HG03342 (cell line): ENCODE measurements around the gene ZNF418.
"Not testable (repeated sequence)": the region's sequence is repeated elsewhere in the genome, so short reads cannot be mapped to it uniquely, and the experiment has no call there.

Source experiments
- ATAC-seq: cut with Tn5 transposase; IDR thresholded peaks from one replicate; pipeline ENCODE4 v1.9.1; 2021; ENCODE audit warnings: mild to moderate bottlenecking, moderate library complexity; ENCODE audit not compliant: unreplicated experiment

ZNF418 gene

DNA sequence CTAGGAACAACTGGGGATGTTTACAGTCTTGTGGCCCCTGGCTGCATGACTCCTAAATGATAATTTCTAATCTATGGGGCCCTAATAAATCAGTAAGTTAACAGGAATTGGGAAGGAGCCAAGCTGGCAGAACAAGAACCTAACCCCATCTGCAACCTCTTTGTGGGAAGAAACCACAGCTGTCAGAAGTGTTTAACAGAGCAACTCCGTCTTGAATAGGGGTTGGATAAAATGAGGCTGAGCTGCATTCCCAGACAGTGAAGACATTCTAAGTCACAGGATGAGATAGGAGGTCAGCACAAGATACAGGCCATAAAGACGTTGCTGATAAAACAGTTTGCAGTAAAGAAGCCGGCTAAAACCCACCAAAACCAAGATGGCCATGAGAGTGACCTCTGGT is 44.5 kb downstream of the ZNF418 start:
- not testable (repeated sequence) for ATAC-seq

DNA sequence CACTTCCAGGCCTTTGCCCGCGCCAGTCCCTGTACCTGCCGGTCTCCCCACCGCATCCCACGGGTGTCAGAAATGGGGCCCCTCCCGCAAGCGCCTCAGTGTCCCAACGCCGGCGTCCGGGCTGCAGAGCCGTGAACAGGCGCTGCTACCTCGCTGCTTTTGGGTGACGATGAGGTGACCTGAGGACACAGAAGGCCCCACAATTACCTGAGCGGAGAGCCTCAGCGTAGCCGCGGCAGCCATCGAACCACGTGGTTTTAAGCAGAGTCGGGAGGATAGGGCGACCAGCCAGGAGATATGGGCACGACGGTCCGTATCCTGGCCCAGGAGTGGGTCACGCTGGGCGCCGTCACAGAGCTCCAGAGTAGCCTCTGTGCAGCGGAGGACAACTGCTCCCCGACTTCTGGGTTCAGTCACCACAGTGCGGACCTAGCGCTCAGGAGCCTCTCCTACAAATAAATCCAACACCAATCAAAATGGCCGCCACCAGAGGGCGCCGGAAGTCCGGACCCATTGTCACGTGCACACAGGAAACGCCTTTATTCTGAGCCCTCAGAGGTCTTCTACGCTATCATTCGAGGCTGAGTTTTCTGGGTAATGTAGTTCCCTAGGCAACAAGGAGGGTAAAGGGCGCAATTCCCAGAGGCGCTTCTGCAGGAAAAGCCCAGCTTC is 46.5 kb downstream of the ZNF418 start, which contains the start of gene ZNF814:
ZNF814 (minus strand) TSS at position 478 of the 672 bp plus-strand sequence; CDS start at position 243, 235 bp downstream.
- ATAC-seq, result peak; percentile 84

DNA sequence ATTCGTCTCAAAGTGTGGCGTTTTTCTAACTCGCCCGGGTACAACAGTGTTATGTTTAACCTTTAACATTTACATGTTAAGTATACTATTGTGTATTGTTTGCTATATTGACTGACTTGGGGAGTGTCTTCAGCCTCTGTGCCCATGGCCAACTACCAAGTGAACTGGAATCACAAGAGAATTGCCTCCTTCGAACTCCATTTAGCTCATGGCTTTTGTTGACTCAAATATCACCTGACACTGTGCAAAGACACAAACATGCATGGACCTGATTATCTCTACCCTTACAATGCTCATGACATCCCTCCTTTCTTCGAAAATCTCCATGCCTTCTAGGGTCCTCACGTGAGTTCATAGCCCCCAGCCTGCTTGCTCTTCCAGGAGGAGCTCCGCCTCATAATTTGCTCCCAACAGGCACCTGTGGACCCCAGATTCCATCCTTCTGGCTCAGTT is 47.1 kb downstream of the ZNF418 start:
- no peak for ATAC-seq

DNA sequence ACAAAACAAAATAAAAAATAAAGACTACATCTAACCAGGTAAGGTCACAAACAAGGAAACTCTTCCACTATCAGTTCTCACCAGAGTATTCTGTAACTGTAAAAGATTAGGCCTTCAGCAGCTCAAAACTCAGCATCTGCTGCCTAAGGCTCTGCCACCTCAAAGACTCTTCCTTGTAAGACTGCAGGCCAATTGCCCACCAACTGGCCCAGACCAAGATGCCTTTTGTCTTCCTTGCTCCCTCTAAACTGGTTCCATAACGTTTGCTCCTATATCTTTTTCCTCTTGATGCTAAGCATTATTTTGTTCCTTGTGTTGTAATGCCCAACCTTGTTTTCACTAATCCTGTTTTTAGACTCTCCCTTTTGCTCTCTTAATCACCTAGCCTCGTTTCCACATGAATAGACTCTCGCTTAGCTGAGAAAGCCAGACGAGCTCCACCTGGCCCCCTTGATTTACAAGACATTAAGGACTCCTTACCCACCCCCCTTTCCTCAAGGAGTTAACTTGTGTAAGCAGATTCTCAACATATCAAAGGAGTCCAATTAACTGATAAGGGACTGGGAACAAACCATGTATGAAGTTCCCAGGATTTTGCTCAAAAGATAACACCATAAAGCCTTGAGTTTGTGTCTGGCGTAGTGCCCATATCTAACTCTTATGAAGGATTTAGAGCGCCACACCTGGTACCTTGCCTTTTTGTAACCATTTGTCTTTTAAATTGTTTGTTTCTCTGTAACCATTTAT is 47.8 kb downstream of the ZNF418 start:
- ATAC-seq, result no peak

DNA sequence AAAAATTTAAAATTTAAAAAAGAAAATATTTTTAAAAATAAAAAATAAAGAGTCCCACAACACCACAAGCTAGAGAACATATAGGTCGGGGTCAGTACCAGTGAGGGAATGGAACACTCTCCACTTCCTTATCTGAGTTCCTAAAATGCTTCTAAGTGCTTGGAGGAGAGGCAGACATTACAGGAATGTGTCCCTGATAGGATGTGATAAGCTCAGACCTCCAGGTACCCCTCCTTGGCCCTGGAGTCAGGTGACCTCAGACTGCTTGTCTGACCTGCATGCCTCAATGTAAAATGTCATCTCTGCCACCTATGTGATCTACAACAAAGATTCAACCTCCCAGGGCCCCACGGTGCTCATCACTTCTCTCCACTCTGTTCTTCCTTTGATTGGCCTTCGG is 49.2 kb downstream of the ZNF418 start:
- ATAC-seq, result no peak

DNA sequence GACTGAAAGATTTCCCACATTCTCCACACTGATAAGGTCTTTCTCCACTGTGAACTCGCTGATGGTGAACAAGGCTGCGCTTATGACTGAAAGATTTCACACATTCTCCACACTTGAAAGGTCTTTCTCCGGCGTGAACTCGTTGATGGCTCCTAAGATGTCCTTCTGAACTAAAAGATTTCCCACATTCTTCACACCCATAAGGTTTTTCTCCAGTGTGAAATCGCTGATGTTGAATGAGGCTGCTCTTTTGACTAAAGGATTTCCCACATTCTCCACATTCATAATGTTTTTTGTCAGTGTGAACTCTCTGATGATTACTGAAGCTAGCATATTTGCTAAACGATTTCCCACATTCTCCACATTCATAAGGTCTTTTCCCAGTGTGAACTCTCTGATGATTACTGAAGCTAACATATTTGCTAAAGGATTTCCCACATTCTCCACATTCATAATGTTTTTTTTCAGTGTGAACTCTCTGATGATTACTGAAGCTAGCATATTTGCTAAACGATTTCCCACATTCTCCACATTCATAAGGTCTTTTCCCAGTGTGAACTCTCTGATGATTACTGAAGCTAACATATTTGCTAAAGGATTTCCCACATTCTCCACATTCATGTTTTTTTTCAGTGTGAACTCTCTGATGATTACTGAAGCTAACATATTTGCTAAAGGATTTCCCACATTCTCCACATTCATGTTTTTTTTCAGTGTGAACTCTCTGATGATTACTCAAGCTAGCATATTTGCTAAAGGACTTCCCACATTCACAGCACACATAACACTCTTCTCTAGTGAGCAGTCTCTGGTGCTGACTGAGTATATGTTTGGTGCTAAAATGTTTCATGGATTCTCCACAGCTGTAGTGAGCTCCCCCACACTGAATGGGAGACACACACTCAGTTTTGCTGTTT is 61.1 kb downstream of the ZNF418 start:
- not testable (repeated sequence) for ATAC-seq

DNA sequence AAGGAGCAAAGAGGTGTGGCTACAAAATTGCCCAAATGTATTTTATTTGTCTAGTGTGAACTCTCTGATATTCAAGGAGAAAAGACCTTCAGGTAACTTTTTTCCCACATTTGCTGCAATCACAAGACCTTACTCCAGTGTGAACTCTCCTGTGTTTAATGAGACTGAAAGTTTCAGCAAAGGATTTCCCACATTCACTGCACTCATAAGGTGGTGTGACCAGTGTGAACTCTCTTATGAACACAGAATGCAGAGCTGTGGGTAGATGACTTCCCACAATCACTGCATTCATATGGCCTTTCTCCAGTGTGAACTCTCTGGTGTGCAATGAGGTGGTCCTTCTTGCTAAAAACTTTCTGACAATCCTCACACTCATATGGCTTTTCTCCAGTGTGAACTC is 62.8 kb downstream of the ZNF418 start:
- no peak for ATAC-seq
